Limb (tissue), 2 donors: Measurements from ENCODE around the gene RBKS.

Experiments
- DNase-seq, 2 donors: peaks; one replicate each; pipeline ENCODE4 v3.0.0-alpha.2; 2016; ENCODE audit errors: extremely low spot score in 2 of 2

Gene RBKS

GRCh38 chr2:27890146-27890923 is at the start of gene RBKS, which contains the start of gene BABAM2:
RBKS (minus strand) TSS chr2:27890387; CDS start chr2:27890345, 42 bp downstream.
BABAM2 (plus strand) TSS chr2:27890729; CDS start chr2:27894557, 3,828 bp downstream.
- DNase-seq = peak; percentile 80 to 94

- DNase-seq = no peak
Measured at GRCh38 chr2:27935026-27935425, 44.8 kb upstream of the RBKS start.

GRCh38 chr2:27932396-27932795 is 42.2 kb upstream of the RBKS start:
- DNase-seq = no peak

GRCh38 chr2:27931361-27931950 is 41.3 kb upstream of the RBKS start:
- no peak for DNase-seq

GRCh38 chr2:27929916-27930486 is 39.8 kb upstream of the RBKS start:
- DNase-seq = no peak

- no peak for DNase-seq
Measured at GRCh38 chr2:27925766-27926472, 35.7 kb upstream of the RBKS start.

- DNase-seq = no peak
Measured at GRCh38 chr2:27922842-27923241, 32.7 kb upstream of the RBKS start.

GRCh38 chr2:27921880-27922547 is 31.8 kb upstream of the RBKS start:
- DNase-seq = no peak

- no peak for DNase-seq
Measured at GRCh38 chr2:27921424-27921823, 31.2 kb upstream of the RBKS start.

- no peak for DNase-seq
Measured at GRCh38 chr2:27920148-27920885, 30.1 kb upstream of the RBKS start.

- no peak for DNase-seq
Measured at GRCh38 chr2:27916293-27916995, 26.3 kb upstream of the RBKS start.

- no peak for DNase-seq
Measured at GRCh38 chr2:27915874-27916273, 25.7 kb upstream of the RBKS start.

GRCh38 chr2:27915191-27915590 is 25.0 kb upstream of the RBKS start:
- no peak for DNase-seq

- no peak for DNase-seq
Measured at GRCh38 chr2:27914805-27915175, 24.6 kb upstream of the RBKS start.

GRCh38 chr2:27914041-27914804 is 24.0 kb upstream of the RBKS start:
- DNase-seq = peak in 1 of 2 donors; percentile 32

- DNase-seq = no peak
Measured at GRCh38 chr2:27912512-27912911, 22.3 kb upstream of the RBKS start.

- no peak for DNase-seq
Measured at GRCh38 chr2:27911458-27912210, 21.4 kb upstream of the RBKS start.

GRCh38 chr2:27909901-27910300 is 19.7 kb upstream of the RBKS start:
- DNase-seq = no peak

- DNase-seq = no peak
Measured at GRCh38 chr2:27907547-27907946, 17.4 kb upstream of the RBKS start.
